PFSK-1 (cell line): ENCODE data around the gene SENP7.

Experiments
- POLR2AphosphoS5 ChIP-seq: IDR thresholded peaks from 2 replicates; pipeline ENCODE4 v1.6.1; 2012; ENCODE audit warnings: low read depth, mild to moderate bottlenecking, control low read depth, low read length, moderate library complexity
- SIN3A ChIP-seq: IDR thresholded peaks from 2 replicates; pipeline ENCODE4 v1.6.1; 2012; ENCODE audit warnings: mild to moderate bottlenecking, low read length, moderate library complexity, borderline replicate concordance; ENCODE audit not compliant: insufficient read depth
- TAF1 ChIP-seq: IDR thresholded peaks from 2 replicates; pipeline ENCODE4 v1.6.1; 2012; ENCODE audit warnings: low read length, control low read depth, borderline replicate concordance; ENCODE audit not compliant: insufficient read depth
- TF ChIP-seq, protein P1 (sequence below), 2 experiments: IDR thresholded peaks; 2 replicates each; pipeline versions ENCODE4 v1.6.1 to v1.8.0; 2011 to 2012; ENCODE audit warnings: low read depth in 2 of 2, low read length in 2 of 2, control low read depth in 1 of 2, inconsistent platforms in 1 of 2, mild to moderate bottlenecking in 1 of 2, moderate library complexity in 1 of 2; ENCODE audit not compliant: insufficient read depth in 1 of 2

GRCh38 chr3:101458387-101458786 is 54.6 kb downstream of the SENP7 start:
- TF ChIP-seq POLR2AphosphoS5 (no peak), SIN3A (no peak), TAF1 (no peak)
- TF ChIP-seq, protein P1, sequence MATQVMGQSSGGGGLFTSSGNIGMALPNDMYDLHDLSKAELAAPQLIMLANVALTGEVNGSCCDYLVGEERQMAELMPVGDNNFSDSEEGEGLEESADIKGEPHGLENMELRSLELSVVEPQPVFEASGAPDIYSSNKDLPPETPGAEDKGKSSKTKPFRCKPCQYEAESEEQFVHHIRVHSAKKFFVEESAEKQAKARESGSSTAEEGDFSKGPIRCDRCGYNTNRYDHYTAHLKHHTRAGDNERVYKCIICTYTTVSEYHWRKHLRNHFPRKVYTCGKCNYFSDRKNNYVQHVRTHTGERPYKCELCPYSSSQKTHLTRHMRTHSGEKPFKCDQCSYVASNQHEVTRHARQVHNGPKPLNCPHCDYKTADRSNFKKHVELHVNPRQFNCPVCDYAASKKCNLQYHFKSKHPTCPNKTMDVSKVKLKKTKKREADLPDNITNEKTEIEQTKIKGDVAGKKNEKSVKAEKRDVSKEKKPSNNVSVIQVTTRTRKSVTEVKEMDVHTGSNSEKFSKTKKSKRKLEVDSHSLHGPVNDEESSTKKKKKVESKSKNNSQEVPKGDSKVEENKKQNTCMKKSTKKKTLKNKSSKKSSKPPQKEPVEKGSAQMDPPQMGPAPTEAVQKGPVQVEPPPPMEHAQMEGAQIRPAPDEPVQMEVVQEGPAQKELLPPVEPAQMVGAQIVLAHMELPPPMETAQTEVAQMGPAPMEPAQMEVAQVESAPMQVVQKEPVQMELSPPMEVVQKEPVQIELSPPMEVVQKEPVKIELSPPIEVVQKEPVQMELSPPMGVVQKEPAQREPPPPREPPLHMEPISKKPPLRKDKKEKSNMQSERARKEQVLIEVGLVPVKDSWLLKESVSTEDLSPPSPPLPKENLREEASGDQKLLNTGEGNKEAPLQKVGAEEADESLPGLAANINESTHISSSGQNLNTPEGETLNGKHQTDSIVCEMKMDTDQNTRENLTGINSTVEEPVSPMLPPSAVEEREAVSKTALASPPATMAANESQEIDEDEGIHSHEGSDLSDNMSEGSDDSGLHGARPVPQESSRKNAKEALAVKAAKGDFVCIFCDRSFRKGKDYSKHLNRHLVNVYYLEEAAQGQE (IDR thresholded peaks at IDR 0.05; ENCODE audit: insufficient read depth in 1 of 2, low read depth in 2 of 2, low read length in 2 of 2) = no peak
